T-helper 2 cell (primary cell): ENCODE measurements around the gene CYP26C1.

Source experiments
- DNase-seq, 5 experiments: peaks; one replicate each; pipeline versions ENCODE4 v3.0.0 to v3.0.0-alpha.2; 2012 to 2022
- total RNA-seq, 2 donors: gene quantifications; one replicate each; lab custom pipeline; 2026; lab: John Stamatoyannopoulos, UW

Gene CYP26C1, protein sequence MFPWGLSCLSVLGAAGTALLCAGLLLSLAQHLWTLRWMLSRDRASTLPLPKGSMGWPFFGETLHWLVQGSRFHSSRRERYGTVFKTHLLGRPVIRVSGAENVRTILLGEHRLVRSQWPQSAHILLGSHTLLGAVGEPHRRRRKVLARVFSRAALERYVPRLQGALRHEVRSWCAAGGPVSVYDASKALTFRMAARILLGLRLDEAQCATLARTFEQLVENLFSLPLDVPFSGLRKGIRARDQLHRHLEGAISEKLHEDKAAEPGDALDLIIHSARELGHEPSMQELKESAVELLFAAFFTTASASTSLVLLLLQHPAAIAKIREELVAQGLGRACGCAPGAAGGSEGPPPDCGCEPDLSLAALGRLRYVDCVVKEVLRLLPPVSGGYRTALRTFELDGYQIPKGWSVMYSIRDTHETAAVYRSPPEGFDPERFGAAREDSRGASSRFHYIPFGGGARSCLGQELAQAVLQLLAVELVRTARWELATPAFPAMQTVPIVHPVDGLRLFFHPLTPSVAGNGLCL
- total RNA-seq = 0.13 to 0.31 reads per million in 2 donors

DNA sequence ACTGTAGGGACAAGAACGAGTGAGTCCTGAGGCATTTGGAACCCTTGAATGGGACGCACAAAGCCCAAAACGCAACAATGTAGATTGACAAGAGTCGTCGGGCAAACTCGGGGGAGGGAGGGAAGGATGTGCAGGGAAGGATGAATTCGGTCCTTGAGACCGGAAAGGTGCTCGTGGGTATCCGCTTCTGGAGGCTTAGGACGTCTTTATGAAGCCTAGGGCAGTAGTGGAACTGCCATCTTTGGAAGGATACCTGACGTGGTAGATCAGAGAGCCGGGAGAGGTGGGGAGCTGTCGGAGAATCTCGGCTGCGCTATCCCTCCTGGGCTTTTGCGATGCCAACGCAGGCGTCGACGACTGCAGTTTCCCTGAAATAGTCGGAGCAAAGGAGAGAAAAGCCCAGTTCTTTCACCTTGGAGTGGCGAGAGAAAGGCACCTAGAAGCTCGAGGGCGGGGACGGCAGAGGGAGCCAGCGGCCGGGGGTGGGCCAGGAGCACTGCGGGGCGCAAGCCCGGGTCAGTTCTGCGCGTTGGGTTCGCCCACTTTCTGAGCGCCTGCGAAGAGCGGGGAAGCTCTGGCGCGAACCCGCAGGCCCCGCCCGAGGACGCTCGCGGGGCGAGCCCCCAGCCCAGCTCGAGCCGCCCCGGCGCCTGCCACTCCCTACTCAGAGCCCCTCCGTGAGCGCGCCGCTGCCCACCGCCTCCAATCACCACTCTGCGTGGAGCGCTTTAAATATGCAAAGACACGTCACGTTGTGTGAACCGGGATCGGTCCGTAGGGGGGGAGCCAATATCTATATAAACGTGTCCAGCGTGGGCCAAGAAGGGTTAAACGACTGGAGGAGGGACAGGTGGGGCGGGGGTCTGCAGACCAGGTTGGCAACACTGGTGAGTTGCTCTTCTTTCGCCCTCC lies at the start of gene CYP26C1:
Gene CYP26C1 (plus strand): TSS at position 824 of the 912 bp plus-strand sequence. CDS start 466 bp downstream, outside the sequence.
- DNase-seq = no peak

DNA sequence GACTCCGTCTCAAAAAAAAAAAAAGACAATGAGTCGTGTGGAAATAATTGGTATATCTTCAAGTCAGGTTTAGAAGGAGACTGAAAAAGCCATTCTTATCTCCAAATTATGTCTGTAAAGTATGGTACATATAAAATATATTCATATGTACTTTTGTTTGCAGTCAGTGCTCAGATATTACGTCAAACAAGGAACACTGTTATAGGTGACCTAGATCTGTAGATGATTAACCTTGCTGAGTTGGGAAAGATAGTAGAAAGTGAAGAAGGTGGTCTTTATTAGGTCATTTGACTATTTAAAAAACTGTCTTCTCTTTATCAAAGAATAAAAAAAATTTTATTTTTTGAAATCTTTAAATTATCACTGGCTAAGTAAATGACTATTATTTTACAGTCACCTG lies 44.9 kb upstream of the CYP26C1 start:
- no peak for DNase-seq

DNA sequence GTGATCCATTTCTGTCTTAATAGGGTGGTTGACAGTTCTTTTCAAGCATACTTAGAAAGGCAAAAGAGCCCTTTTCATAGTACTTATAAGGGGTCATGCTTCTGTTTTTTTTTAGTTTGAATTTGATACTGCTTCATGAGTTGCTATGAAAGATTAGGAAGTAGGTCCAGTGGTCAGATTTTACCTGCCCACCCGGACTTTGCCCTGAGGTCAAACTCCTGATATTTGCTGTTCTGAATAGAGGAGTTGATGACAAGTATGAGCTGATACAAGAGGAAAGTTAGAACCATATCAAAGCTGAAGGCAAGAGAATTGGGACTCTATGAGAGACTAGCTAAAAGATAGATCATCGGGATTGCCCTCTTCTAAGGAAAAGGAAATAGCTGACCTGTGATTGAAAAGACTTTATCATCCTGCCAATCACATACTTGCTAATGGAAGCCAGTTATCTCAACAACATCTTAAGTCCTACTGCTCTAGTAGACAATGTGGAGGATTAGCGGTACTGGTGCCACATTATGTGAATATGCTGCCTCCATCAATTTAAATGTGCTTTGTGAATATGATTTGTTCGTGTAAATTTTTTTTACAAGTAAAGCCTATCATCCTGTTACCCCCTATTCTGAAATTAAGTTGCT lies 37.5 kb upstream of the CYP26C1 start:
- no peak for DNase-seq

DNA sequence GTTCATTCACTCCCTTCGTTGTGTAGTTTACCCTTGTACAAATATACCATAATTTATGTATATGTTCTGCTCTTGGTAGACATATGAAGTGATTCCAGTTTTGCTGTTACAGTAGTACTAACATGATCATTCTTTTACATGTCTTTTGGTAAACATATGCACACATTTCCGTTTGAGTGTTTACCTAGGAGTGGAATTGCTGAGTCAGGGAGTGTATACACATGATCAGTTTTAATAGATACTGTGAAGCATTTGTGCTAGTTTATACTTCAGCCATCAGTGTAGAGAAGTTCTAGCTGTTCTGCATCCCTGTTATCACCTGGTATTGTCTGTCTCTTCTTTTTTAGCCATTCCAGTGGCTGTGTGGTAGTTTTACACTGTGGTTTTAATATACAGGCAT lies 34.5 kb upstream of the CYP26C1 start:
- DNase-seq = no peak

DNA sequence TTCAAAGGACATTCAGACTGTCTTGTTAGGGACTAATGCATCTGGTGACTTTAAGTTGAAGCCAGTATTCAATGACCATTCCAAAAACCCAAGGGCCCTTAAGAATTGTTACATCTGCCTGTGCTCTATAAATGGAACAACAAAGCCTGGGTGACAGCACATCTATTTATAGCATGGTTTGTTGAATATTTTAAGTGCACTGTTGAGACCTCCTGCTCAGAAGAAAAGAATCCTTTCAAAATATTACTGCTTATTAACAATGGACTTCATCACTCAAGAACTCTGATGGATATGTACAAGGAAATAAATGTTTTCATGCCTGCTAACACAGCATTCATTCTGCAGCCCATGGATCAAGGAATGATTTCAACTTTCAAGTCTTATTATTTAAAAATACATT lies 33.1 kb upstream of the CYP26C1 start:
- DNase-seq = no peak

DNA sequence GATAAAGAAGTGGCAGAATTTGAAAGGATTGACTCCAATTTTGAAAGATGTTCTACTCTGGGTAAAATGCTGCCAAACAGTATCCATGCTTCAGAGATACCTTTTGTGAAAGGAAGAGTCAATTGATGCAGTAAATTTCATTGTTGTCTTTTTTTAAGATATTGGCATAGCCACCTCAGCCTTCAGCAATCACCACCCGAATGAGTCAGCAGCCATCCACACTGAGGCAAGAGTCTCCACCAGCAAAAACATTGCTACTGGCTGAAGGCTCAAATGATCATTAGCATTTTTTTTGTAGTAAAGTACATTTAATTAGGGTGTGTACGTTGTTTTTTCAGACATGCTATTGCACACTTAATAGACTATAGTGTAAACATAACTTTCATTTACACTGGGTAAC lies 31.7 kb upstream of the CYP26C1 start:
- DNase-seq = peak in 1 of 5 experiments; percentile 1

DNA sequence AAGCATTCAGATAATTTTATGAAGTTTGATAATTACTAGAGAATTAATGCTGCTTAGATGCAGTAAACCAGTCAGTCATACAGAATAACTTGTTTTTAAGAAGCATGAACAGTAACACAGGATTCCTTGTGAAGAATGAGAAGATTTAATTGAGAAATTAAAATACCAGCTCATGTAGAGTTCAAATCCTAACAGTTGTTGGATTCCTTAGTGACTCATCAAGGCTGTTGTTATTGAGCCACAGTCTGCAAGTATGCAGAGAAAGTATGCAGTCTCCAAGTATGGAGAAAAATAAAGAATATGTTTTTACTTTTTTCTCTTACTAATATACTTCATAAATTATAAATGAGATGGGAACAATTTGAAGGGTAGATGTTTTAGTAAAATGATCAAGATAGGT lies 30.2 kb upstream of the CYP26C1 start:
- DNase-seq = no peak

DNA sequence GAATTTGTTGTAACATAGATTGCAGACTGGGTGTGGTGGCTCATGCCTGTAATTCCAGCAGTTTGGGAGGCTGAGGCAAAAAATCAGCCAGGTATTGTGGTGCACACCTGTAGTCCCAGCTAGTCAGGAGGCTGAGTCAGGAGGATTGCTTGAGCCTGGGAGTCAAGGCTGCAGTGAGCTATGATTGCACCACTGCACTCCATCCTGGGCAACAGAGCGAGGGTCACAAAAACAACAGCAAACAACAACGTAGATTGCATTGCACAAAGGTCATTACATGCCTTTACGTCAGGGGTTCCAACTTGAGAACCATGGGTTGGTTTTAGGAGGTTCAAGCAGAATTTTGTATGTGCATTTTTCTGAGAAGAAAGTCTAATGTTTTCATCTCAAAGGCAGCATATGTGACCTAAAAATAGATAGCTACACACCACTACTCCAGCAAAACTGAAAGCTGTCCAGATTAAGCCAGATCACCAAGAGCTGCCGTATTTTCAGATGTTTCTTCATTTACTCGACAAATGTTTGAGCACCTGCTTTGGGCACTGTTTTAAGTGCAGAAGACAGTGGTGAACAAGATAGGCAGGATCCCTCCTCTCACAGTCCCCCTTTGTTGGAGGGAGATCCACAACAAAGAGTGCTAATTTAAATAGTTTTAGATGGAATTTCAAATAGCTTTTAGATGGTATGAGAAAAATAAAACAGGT lies 28.3 kb upstream of the CYP26C1 start:
- DNase-seq = no peak

DNA sequence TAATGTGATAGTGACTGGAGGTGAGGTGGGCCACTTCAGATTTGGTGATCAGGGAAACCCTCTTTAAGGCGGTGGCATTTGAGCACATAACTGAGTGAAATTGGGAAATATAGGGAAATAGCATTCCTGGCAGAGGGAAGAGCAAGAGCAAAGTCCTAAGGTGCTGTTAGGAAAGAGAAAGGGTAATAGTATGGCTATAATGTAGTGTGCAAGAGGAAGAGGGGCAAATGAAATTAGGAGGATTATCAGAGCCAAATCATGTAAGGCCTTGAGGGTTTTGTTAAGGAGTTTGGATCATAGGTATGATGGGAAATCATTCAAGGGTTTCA lies 27.8 kb upstream of the CYP26C1 start:
- DNase-seq = no peak

DNA sequence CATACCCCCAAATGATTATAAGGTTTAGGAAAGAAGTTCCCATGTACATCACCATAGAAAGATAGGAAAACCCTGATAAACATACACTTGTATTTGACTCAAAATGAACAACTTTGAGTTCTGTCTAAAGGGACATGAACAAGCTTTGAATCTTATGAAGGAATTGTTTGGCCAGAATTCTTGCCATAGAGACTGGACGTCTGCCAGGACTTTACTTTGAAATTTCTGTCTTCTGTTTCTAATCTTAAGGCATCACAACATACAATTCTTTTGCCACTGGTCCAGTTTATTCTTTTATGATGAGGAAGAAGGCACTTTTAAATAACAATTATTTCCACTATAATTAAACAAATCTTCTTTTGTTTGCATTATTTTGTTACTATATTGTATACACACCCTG lies 26.2 kb upstream of the CYP26C1 start:
- no peak for DNase-seq

DNA sequence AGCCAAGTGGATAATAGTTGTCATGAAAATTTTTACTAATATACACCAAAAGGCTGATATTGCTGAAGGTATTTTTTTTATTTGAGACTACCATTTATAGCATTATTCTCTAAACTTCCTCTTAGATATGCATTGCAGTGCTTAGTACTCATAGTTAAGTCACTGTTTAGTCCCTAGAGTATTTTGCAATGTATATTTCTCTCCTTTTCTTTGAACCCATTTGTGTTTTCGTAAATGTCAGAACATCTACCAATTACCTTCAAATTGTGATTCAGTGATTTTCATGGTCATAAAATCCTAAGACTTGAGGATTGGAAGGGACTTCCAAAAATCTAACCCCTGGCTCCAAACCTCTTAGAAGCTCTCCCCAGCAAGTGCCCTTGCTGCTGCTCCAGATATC lies 21.5 kb upstream of the CYP26C1 start:
- DNase-seq = no peak

DNA sequence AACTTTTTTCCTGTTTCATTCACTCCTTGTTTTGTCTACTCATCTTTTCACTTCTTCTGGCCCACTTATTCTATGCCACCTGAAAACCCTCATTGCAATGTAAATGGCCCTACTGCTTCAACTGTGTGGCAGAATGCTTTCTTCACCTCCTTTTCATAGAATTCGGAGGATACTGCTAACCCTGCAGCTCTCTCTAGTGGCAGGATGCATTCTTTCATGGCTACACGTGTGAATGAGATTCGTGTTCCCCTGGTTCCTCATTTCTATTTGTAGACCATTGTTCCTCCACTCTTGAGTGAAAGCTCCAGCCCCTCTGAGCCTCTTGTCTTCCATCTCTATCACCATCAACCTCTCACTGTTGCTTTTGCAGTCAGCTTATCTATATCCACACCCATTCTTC lies 20.9 kb upstream of the CYP26C1 start:
- peak in 1 of 5 experiments; percentile 24 for DNase-seq

DNA sequence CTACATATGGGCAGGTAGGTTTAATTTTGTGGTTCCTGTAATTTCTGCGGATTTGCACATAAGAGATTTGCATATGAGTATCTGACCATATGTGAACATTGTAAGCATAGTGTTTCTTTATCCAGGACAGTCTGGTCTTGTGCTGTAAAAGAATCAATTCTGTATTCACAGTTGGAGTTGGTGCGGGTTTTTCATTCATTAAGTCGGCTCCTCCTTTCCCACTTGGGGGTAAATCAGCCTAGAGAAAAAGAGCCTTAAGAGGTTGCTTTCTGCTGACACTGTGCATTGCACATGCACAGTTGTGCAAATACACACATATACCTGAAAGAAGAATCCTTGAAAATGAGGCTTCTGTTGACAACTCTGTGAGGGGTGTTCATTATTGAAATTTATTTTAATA lies 6.1 kb upstream of the CYP26C1 start:
- DNase-seq = no peak

DNA sequence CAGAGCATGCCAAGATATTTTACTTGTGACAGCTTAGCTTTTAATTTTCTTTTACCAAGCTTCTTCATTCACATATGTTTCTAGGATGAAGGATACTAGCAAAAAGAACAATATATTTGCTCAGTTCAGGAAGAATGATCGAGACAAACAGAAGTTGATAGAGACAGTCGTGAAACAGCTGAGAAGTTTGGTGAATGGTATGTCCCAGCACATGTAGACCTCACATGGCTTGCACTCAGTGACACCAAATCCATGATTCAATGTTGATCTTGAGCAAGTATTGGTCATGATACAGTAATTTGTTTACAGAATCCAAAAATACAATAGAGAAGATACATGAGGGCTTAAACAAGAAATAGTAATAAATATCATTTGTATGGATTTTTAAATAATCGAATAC lies 2.5 kb upstream of the CYP26C1 start:
- no peak for DNase-seq

DNA sequence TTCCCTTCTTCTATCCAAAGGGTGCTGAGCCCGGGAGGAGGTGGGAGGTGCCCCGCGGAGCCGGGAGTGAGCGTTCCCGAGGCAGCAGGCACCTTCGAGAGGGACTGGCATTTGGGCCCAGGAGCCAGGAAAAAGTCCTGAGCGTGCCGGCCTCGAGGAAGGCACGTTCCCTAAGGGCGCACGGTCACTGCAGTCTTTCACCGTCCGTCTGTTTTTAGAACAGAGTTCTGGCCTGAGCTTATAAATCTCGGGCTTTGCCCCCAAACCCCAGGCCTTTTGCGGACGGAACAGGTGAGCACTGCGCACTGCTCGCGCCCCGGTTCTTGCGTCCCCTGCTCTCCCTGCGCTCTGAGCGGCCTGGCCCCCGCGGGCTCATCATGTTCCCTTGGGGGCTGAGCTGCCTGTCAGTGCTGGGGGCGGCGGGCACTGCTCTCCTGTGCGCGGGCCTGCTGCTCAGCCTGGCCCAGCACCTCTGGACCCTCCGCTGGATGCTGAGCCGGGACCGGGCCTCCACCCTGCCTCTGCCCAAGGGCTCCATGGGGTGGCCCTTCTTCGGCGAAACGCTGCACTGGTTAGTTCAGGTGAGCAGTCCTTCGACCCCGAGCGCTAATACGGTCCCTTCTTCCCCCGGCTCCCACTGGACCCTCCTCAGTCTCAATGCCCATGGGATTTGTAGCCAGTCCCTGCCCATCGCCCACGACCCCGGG lies 442 bp downstream of the CYP26C1 start:
- DNase-seq = no peak

DNA sequence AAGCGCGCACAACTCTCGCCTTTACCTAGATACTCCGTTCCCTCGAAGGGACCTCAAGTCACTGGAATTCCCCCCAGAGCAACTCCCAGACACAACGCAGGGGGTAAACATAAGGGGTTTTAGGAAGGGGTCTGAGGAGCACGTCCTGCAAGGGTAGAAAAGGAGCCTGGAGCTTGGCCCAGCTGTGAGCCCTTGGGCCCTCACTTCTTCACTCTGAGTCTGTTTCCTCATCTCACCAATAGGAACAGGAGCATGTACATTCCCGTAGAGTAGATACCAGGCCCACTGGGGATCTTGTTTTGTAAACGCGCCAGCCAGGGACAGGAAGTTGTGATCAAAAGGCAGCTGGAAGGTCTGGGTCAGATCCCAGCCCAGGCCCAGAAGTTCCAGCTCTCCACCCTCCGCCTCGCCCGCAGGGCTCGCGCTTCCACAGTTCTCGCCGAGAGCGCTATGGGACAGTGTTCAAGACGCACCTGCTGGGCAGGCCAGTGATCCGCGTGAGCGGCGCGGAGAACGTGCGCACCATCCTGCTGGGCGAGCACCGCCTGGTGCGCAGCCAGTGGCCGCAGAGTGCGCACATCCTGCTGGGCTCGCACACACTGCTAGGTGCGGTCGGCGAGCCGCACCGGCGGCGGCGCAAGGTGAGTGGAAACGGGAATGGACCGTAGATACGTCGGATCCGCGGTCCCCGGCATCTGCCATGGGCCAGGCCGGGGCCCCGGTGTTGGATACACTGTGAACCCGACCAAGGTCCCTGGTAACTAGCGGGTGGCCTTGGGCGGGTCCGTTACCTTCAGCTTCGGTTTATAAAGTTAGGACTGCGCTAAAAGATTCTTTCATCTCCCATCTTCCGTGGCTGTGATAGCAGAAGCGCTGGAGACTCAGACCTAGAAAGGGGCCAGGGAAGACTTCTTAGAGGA lies 1.3 kb downstream of the CYP26C1 start:
- DNase-seq = peak in 1 of 5 experiments; percentile 51

DNA sequence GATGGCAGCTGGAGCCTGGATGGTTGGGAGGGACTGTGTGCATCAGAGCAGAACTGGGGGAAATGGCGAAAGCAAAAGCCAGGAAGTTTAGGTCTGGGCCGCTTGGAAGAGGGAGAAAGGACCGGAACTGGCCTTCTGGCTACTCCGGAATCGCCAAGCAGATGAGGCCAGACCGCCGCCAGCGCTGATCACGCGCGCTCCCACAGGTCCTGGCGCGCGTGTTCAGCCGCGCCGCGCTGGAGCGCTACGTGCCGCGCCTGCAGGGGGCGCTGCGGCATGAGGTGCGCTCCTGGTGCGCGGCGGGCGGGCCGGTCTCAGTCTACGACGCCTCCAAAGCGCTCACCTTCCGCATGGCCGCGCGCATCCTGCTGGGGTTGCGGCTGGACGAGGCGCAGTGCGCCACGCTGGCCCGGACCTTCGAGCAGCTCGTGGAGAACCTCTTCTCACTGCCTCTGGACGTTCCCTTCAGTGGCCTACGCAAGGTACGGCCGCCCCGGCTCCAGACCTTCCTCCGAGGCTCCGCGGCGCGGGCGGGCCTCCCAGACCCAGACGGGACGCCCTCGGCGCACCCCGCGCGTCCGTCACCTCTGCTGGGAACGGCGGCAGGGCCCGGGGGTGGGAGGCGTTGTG lies 2.0 kb downstream of the CYP26C1 start:
- DNase-seq = peak in 1 of 5 experiments; percentile 78

DNA sequence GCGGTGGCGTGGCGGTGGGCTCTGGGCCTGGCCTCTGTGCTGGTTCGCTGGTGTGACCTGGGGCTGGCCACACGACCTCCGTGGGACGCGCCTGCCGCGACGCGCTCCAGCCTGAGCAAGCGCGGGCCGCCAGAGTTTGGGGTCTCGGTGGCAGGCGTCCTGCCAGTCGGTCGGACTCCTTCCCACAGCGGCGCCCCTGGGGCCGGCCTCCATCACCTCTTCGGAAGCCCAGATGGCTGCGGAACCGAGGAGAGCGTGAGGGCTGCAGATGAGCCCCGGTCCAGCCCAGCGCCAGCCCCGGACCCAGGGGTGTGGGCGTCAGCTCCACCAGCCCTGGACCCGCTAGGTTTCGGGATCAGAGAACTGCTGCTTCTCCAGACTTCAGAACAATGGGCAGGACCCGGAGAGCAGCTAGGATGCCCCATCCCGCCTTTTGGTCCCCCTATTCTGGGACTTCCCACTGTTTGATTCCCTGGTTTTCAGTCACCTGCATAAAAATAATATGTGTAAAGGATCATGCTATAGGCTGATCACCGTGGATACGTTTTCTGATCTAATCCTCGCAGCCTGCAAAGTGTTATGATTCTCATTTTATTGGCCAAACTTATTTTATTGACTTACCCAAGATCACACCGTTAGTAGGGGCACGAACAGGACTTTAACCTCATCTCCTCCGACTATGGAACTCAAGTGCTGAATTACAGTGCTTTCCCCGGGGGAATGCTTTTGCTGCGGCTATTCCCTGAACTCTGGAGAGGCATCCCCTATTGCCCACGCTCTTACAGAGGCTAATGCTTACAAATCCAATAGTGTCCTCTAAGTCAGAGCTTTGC lies 2.8 kb downstream of the CYP26C1 start:
- no peak for DNase-seq

DNA sequence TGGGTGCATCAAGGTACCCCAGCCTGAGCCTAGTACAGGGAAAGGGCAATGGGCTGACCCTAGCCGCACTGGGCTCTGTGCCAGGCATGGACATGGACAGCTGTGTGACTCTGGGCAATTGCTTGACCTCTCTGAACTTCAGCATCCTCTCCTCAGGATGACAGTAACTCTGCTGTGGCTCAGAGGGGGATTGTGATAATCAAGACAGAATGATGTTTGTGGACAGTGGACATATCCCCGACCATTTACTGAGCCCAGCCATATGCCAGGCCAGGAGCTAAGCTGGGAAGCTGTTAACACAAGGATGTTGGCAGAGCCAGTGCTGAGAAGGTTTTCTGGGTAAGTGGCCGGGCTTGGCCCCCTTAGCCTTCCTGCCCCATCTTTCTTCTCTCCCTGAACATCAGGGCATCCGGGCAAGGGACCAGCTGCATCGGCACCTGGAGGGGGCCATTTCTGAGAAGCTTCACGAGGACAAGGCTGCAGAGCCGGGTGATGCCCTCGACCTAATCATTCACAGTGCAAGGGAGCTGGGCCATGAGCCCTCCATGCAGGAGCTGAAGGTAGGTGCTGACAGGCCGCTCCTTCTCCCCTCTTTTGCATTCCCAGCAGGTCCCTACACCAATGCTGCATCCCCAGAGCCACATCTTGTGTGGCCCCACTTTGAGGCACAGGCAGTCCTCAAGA lies 3.5 kb downstream of the CYP26C1 start:
- DNase-seq = no peak
